ENCODE results near the gene FAM53B. TPM values are rescaled to one million over a fixed set of nuclear protein-coding genes. Genes with fewer than 3 reads are reported as not detected.

FAM53B gene
- total RNA-seq, 1 donor from 2014 or later = 28.3 TPM

GRCh38 chr10:124648738-124649137 is 95.4 kb downstream of the FAM53B start:
- DNase-seq (ENCODE audit: low read depth) = peak; percentile 99

GRCh38 chr10:124648131-124648475 is 96.1 kb downstream of the FAM53B start:
- DNase-seq (ENCODE audit: low read depth) = peak; percentile 93

- DNase-seq (ENCODE audit: low read depth) = peak; percentile 90
Observed at GRCh38 chr10:124647421-124648130, 96.6 kb downstream of the FAM53B start.

- peak; percentile 64 for DNase-seq (ENCODE audit: low read depth)
Observed at GRCh38 chr10:124646483-124647352, 97.5 kb downstream of the FAM53B start.

GRCh38 chr10:124645467-124646095 is 98.6 kb downstream of the FAM53B start:
- no peak for DNase-seq (ENCODE audit: low read depth)

DNA sequence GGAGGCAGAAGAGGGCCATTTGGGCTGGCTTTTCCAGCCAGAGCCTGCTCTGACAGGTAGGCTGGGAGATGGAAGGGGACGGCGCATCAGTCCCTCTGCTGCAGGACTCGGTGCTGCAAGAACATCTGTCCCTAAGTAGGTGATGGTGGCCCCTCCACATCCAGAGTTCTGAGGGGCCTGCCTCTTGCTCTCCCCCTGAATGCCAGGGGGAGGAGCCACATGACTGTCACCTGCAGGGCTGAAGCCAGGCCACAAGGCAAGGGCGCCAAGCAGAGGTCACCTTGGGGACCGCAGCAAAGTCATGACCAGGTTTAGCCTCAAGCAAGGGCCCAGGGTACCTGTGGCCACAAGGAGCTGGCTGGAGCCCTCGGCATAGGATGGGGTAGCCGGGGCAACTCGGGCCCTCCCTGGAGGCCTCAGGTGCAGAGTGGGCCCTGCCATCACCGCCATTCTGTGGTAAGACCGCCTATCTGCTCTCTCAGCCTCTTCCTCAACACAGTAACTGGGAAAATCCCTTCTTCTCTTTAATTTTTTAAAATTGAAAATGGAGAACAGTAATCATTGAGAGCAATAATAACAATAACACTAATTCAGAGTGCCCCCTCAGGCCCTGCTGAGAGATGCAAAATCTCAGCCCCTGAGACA is 99.3 kb downstream of the FAM53B start:
- no peak for DNase-seq (ENCODE audit: low read depth)

DNA sequence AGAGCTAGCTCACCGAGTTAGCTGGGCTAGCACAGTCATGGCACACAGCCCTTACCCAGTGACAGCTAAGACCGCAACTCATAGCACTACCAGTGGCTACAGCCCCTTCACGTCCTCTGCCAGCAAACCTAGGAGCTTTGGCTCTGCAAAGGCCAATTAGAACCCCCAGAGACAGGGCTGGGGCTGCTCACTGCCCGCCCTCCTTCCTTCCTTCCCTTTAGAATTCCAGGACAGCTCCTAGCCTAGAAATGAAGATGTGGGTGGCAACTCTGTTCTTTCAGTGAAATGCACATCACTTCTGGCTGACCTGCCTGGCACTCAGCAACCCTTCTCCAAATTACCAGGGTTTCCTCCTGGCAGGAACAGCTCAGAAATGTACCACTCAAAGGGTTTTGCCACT is 99.9 kb downstream of the FAM53B start:
- no peak for DNase-seq (ENCODE audit: low read depth)

GRCh38 chr10:124643330-124644009 is 100.7 kb downstream of the FAM53B start:
- DNase-seq (ENCODE audit: low read depth) = no peak

DNA sequence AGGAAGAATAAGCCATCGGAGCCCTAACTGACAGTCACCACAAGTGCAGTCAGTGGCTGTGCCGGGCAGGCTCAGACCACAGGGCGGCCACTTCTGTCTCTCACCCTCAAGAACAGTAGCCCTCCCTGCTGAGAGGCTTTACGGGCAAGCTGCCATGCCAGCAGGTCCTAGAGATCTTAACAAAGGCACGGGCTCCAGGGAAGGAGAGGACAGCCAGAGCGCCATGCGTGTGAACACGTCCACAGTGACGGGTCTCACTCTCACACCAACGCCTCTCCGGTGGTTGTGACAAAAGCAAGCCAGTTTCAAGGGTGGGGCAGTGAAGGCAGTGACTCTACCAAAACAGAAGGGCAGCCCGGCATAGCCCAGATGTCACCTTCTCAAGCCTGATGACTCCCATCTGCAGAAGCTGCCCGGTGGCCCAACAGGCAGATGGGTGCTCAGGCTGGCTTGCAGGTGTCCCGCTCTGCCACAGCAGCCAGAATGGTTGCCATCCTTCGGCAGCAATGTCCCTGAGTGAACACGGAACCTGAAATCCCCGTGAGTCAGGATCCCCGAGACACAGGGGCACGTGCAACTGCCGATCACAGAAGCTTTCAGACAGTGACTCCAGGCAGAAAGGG is 102.0 kb downstream of the FAM53B start:
- DNase-seq (ENCODE audit: low read depth) = no peak

DNA sequence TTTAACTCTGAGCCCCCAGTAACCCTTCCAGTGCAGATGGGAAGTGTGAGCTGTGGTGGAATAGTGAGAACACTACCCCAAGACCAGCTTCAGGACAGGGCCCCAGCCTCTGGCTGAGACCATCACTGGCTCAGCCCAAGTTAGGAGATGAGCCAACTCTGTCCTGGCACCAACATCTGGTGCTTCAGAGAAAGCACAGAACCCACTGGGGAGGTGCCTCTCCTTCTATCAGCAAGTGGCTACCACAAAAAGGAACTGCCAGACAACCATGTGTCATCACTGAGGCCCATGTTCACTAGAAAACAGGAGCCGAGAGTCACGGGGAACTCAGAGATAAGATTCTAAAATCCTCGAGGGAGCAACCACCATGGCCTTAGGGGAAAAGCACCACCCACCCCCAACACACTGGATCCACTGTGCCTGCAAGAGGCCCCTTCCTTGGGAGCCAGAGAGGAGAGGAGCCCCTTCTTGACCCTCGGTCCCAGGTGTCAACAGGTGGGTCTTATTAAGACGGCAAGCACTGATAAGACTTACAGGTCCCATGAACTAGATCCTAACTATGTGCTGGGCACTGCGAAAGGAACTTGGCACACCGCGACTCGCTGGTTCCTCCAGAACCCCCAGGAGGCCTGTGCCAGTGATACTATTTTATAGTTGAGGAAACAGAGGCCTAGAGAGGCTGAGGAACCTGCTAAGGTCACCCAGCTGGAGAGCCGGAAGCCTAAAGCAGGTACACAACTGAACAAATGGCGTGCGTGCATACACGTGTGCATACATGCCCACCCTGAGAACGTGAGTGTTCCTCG is 102.7 kb downstream of the FAM53B start:
- DNase-seq (ENCODE audit: low read depth) = peak; percentile 59

DNA sequence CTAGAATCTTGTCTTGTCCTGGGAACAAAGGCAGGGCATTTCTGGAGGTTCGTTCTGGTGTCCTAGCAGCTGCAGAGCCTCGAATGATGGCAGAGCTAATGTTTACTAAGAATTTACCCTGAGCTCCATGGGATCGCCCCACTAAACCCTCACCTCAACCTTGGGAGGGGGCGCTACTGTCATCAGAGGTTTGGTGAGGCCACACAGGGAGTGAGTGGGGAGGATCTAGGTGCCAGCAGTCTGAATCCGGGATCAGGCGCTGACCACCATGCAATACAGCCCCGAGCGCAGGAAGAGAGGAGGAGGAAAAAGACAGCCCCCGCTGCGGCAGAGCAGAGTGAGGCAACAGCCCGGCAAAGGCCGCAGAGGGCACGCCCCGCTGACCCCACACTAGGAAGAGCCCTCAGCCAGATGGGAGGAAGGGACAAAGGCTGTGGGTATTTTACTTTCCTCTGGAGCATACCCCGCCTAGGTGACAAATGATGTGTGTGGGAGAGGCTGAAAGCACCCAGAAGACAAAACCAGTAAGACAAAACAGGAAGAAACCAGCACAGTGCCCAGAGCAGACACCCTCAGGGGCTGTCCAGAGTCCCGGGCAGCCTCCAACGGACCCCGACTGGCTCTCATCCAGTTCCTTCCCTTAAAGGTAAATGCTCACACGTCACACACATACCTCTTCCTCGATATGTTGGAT is 103.5 kb downstream of the FAM53B start:
- no peak for DNase-seq (ENCODE audit: low read depth)

DNA sequence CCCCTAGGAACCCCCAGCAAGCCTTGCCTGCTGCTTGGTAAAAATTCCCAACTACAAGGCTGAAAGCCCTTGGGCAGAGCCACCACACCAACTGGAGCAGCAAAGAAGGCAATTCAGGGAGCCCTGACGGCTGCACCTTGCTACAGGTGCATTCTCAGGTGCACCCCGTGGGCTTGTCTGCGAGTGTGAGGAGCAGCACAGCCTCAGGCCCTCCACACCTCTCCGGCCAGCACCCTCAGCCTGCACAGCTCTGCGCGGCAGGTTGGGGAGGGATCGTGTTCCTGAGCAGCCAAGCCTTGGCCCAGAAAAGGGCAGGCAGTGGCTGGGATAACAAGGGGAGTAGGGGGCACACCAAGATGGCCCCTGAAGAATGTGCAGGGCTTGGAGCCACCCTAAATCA is 104.1 kb downstream of the FAM53B start:
- DNase-seq (ENCODE audit: low read depth) = no peak

- DNase-seq (ENCODE audit: low read depth) = no peak
Observed at GRCh38 chr10:124639646-124640045, 104.5 kb downstream of the FAM53B start.

GRCh38 chr10:124639206-124639605 is 105.0 kb downstream of the FAM53B start:
- no peak for DNase-seq (ENCODE audit: low read depth)

- no peak for DNase-seq (ENCODE audit: low read depth)
Observed at GRCh38 chr10:124637746-124638145, 106.4 kb downstream of the FAM53B start.

DNA sequence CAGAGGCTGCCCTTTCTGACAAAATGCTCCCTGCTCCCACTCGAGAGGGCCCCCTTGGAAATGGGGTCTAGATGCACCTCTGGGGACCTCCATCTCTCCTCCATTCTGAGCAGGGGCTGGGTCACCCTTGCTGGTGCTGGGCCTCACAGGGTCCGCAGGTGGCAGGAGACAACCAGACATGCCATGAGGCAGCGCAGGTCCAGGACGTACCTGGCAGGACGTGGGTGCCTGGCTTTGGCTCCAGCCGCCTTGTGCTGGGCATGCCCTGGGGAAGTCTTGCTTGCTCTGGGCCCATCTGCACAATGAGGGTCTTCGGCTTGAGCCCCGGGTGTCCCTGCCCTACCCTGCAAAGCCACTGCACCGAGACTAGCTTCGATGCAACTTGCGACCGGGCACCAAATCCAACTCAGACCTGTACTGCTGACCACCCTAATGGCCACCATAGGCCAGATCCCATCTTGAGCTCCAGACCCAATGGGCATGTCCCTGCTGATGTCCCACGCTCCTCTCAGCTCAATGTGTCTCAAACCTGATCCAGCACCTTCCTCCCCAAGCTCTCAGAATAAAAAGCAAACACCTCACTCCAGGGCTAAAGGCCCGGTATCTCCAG is 107.0 kb downstream of the FAM53B start:
- DNase-seq (ENCODE audit: low read depth) = no peak

DNA sequence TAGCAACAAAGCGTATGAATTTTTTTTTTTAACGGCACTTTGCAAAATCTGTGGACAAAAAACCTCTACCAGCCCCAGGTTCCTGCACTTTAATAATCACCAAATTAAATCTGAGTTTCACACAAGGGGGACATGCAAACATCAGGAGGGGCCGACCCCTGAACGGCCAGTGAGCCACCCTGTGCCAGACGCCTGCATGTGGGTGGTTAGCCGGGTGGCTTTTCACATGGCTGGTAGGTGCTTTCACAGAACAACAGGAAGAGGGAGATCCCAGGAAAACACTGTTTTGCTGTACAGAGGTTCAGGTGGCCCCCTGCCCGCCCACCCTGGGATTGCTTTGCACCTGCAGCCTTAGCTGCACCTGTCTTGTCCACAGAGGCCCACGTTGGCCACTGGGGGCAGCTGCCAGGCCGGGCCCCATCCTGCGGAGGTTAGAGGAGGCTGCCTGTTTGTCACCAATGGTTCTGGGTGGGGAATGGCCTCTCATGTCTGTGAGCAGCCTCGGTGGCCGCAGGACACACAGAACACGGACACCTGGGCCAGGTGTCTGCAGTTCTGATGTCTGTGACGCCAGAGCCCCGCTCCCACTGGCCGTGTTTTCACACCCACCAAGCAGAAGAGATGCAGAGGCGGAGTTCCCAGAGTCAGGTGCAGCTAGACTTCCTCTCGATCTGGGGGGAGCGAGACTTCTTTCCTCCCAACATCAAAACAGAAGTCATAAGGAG is 107.7 kb downstream of the FAM53B start:
- no peak for DNase-seq (ENCODE audit: low read depth)

- no peak for DNase-seq (ENCODE audit: low read depth)
Observed at GRCh38 chr10:124632566-124632965, 111.6 kb downstream of the FAM53B start.

Measured in myocyte (in vitro differentiated cells).